Measurements from ENCODE around the gene C3orf20.
"Not testable (repeated sequence)": the region's sequence is repeated elsewhere in the genome, so short reads cannot be mapped to it uniquely, and the experiment has no call there.

Gene C3orf20

DNA sequence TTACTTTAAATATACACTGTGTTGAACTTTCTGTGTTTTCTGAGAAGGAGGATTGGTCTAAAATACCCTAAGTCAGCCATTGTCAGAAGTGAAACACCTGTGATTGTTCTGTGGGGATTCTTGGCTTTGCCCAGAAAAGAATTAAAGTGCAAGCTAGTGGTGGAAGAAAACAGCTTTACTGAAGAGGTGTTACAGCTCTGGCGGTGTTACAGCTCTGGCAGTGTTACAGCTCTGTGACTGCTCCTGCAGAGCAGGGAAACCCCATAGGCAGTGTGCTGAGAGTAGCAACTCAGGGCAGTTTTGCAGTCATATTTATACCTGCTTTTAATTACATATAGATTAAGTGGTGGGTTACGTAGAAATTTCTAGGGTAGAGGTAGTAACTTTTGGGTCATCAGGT lies 66.6 kb downstream of the C3orf20 start:
- intact Hi-C loops (cut with DNase I; ENCODE audit: low total_unique reads): no loop called here
- no peaks in the 10 kb centered on the region for H3K4me1 ChIP-seq
- no peaks in the 10 kb centered on the region for H3K36me3 ChIP-seq
- no peaks in the 10 kb centered on the region for H3K27me3 ChIP-seq
- no peak overlapping the region for H3K4me3 ChIP-seq
- no peak overlapping the region for H3K27ac ChIP-seq
- TF ChIP-seq, protein P1, sequence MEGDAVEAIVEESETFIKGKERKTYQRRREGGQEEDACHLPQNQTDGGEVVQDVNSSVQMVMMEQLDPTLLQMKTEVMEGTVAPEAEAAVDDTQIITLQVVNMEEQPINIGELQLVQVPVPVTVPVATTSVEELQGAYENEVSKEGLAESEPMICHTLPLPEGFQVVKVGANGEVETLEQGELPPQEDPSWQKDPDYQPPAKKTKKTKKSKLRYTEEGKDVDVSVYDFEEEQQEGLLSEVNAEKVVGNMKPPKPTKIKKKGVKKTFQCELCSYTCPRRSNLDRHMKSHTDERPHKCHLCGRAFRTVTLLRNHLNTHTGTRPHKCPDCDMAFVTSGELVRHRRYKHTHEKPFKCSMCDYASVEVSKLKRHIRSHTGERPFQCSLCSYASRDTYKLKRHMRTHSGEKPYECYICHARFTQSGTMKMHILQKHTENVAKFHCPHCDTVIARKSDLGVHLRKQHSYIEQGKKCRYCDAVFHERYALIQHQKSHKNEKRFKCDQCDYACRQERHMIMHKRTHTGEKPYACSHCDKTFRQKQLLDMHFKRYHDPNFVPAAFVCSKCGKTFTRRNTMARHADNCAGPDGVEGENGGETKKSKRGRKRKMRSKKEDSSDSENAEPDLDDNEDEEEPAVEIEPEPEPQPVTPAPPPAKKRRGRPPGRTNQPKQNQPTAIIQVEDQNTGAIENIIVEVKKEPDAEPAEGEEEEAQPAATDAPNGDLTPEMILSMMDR (IDR thresholded peaks at IDR 0.05): no peak
- no peak for DNase-seq
- H3K9me3 ChIP-seq: peaks cover 0 to 6% (median 0%) of the 10 kb centered on the region in 3 donors

GRCh38 chr3:14744556-14744955 lies 69.6 kb downstream of the C3orf20 start:
- no peaks in the 10 kb centered on the region for H3K36me3 ChIP-seq
- no peak for DNase-seq
- intact Hi-C loops (cut with DNase I; ENCODE audit: low total_unique reads): no loop called here
- H3K27me3 ChIP-seq: no peaks in the 10 kb centered on the region
- peaks cover 0 to 6% (median 0%) of the 10 kb centered on the region in 3 donors for H3K9me3 ChIP-seq
- H3K4me3 ChIP-seq: no peak overlapping the region
- TF ChIP-seq, protein P1 (IDR thresholded peaks at IDR 0.05): no peak
- H3K27ac ChIP-seq: no peak overlapping the region
- H3K4me1 ChIP-seq: no peaks in the 10 kb centered on the region

DNA sequence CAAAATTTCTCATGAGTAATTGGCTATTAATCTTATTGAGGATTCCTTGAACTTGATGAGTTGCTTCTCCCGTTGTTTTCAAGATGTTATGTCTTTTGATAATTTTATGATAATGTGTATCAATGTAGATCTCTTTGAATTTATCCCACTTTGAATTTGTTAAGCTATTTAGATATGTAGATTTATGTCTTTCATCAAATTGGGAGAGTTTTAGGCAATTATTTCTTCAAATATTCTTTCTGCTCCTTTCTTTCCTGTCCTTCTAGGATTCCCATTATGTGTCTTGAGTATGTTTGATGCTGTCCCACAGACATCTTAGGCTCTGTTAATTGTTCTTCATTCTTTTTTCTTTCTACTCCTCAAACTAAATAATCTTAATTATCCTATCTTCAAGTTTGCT lies 75.7 kb downstream of the C3orf20 start:
- TF ChIP-seq, protein P1 (IDR thresholded peaks at IDR 0.05): no peak
- no peaks in the 10 kb centered on the region for H3K27me3 ChIP-seq
- H3K9me3 ChIP-seq: peaks cover 0 to 24% (median 0%) of the 10 kb centered on the region in 3 donors
- H3K27ac ChIP-seq: no peak overlapping the region
- H3K4me3 ChIP-seq: no peak overlapping the region
- intact Hi-C loops (cut with DNase I; ENCODE audit: low total_unique reads): no loop called here
- DNase-seq: no peak
- H3K4me1 ChIP-seq: no peaks in the 10 kb centered on the region
- H3K36me3 ChIP-seq: no peaks in the 10 kb centered on the region

GRCh38 chr3:14752979-14753378 lies 78.0 kb downstream of the C3orf20 start:
- H3K4me3 ChIP-seq; H3K4me1 ChIP-seq; intact Hi-C loops (cut with DNase I; ENCODE audit: low total_unique reads); H3K27me3 ChIP-seq; H3K36me3 ChIP-seq; H3K27ac ChIP-seq; DNase-seq: not testable (repeated sequence)
- H3K9me3 ChIP-seq: peaks cover 0 to 24% (median 0%) of the 10 kb centered on the region in 3 donors

- no peaks in the 10 kb centered on the region for H3K36me3 ChIP-seq
- no peak overlapping the region for H3K27ac ChIP-seq
- no peaks in the 10 kb centered on the region for H3K27me3 ChIP-seq
- H3K4me1 ChIP-seq: no peaks in the 10 kb centered on the region
- no peaks in the 10 kb centered on the region for H3K9me3 ChIP-seq
- TF ChIP-seq, protein P1 (IDR thresholded peaks at IDR 0.05): no peak
- DNase-seq: no peak
- intact Hi-C loops (cut with DNase I; ENCODE audit: low total_unique reads): no loop called here
- H3K4me3 ChIP-seq: no peak overlapping the region
Measured at GRCh38 chr3:14757153-14757700, 82.3 kb downstream of the C3orf20 start.

DNA sequence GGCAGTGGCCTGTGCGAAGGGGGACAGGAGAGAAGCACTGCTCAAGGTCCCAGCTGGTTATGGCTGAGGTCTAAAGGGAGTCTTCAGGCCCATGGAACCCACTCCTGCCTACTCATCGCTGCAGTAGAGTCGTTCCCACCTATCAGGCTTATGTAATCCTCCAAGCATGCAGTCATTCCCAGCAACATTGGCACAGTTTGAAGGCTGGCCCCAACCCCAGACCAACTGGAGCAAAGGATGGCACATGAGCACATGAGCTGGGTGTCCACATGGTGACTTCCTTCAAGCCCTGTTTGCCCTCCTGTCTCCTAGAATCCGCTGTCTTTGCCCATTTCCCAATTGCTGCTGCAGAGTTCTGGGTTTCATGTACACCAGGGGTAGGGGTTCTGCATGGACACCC lies 83.4 kb downstream of the C3orf20 start:
- Histone ChIP-seq H3K9me3 (no peaks in the 10 kb centered on the region), H3K4me1 (no peaks in the 10 kb centered on the region), H3K36me3 (no peaks in the 10 kb centered on the region), H3K27me3 (no peaks in the 10 kb centered on the region), H3K27ac (no peak overlapping the region), H3K4me3 (no peak overlapping the region)
- no peak for DNase-seq
- TF ChIP-seq, protein P1 (IDR thresholded peaks at IDR 0.05): no peak
- intact Hi-C loops (cut with DNase I; ENCODE audit: low total_unique reads): no loop called here

Data from tibial artery (tissue), 4 donors.